ENCODE measurements around the gene CADM1.

Gene CADM1

DNA sequence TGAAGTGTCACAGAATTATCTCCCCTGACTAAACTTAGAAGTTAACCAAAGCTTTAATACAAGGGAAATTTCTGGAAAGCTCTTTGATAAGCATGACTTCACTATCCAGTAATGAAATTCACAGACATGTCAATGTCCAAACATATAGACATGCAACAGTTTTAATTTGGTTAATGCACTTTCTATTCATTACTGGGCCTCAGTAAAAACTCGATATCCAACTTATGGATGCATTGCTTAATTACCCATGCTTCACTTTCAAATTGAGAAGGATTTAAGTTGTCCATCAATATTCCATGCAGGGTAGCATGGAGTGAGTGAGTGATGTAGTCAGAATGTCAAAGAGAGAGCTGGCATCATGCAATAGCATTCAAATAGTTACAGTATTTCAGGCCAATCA, 197.5 kb downstream of the CADM1 start:
- DNase-seq = no peak

DNA sequence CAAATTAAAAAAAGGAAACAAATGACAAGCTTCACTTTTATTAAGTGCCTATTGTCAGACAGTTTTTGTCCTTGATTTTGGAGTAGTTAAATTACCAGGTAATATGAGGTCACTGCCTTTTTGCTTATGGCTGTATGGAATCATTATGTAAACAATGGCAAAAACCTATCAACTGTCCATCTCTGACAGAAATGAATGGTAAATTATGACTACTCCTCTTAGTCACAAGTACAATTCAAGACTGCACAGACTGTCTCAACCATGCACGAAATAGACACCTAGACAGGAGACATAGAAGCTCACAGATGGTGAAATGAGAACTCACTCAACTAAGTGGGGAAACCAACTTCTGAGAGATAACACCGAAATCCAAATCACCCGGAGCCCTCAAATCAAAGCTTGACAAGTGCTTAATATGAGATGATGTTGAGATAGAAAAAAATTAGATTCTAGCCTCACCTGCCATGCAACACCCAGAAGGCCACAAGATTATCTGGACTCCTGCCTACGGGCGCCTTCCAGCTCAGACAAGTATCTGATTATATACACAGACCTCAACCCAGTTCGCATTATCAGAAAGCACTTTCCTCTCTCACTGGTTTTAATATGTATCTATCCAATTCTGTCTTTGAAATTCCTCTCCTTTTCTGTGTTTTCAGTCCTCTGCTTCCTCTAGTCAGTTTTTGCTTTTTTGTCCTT, 199.3 kb downstream of the CADM1 start:
- DNase-seq = no peak

DNA sequence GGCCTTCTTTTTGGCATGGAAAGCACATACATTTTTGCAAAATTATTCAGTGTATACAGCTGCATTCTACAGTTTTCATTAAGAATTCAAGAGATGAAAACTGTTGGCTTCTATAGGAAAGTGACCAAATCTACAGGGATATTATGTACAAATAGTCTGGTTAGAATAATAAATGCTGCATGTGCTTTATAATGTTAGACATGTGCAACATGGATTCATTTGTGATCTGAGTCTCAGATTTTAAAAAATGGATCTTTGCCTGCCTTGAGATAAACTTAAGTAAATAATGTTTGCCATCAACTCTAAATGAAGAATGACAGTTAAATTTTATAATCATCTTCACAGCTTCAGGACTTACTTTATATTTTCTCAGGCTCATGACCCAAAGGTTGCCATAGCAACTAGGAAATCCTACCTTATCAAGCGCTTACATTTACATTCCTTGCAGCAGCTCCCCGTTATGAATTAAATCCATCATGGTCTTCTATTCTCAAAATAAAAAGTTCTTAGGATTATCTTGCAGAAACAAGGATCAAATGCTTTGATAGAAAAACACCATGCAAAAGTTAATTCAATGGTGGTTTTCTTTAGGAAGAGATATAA, 200.2 kb downstream of the CADM1 start:
- no peak for DNase-seq

DNA sequence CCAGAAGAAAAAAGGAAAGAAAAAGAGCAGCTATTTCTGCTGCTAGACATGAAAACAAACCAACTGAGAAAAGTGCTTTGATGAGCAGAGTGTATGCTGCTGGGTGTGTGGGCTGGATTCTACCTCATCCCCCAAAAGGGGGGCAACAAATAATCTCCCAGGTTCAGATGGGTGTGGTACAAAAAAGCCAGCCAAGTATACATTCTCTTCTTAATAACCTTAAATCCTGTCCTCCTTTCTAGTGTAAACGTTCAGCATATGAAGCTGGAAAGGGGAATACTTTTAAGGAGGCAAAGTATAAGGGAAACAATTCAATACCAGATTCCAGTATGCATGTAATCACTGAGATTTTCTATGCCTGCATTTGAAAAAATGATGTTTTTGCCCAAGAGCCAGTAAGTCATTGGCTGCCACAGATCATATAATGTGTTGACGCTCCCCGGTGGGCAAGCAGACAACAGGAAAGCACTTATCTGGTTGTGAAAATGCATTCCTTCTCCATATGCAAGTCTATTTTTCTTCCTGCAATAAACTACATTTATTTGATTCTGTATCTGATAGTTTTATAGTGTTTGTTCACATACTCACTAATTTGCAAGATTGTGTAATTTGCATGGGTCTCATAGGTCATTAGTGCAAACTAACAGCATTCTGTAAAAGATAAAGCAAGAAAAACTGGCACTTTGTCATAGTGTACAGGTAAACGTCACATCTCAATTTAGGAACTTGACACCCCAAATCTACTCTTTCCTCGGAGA, 201.1 kb downstream of the CADM1 start:
- DNase-seq = no peak

DNA sequence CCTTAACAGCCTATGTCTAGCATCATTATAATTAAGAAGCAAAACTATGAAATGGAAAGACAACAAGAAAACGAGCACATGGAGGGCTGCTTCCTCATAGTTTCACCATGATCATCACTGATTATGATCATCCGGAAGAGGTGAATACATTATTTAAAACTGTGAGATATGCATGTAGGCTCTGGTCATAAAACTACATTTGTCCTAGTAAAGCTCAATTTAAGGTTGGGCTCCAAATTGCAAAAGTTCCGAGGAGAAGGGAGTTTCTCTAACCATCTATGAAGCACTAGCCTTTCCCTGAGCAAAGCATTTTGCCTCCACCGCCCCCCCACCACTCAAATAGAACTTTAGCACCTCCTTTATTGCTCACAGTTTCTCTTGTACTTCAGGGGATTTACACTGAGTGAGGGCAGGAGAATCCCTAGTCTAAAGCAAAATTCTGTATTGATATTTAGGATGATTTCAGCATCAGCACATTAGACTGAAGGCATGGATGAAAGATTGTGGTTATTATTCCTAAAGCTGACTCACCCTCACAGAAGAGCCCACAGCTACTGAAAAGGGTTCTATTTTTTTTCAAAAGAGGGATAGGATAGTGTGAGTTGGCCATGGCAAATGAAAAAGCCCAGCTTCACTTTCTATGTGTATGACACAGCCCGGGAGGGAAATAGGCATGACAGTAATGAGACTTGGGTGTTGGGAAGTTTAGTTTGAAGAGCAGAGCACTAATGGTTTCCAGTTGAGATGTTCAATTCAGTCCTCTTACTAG, 203.4 kb downstream of the CADM1 start:
- DNase-seq = no peak

DNA sequence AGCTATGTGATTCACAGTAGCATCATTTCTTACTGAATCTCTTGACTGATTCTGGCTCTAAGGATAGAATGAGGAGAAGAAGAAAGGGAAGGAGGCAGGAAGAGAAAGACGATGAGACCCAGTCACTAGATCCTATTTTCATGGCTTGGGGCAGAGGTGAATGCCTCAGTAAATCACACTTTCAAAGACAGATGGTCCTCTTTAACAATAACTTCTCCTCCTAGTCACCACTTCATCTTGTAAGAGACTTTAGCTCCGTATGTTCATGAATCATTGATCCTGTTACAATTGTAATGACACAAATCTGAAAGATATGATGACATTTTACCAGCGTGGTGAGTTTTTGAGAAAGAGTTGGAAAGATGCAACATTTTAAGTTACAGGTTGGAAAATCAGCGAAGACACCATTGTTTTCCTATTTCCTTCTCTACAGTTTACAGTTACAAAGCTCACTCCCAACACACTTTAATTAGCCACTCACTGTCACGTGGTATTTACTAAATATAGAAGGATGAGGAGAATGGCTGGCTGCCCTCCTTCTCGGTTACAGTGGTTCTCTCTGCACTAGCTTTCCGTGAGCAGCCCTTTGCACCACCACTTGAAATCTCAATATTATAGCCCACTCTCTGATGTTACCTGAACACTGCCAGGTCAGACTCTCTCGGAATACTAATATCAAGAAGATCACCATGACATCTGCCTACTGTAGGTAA, 205.8 kb downstream of the CADM1 start:
- DNase-seq = no peak

DNA sequence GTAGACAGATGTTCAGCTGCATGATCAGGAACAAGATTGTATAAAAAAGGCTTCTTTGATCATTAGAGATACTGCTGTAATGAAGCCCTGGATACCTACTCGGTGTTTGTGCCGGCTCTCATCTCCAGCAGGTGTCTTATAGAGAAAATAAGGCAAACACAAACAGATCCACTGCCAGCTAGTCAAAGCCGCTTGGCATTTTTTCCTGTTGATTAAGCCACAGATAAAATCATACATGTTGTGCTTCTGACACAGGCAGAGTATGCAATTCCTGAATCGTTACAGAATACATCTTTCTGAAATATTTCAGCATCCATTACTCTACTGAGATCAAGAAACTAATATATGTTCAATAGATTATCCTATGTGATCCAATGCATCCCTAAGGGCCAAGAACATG, 206.9 kb downstream of the CADM1 start:
- DNase-seq = no peak

DNA sequence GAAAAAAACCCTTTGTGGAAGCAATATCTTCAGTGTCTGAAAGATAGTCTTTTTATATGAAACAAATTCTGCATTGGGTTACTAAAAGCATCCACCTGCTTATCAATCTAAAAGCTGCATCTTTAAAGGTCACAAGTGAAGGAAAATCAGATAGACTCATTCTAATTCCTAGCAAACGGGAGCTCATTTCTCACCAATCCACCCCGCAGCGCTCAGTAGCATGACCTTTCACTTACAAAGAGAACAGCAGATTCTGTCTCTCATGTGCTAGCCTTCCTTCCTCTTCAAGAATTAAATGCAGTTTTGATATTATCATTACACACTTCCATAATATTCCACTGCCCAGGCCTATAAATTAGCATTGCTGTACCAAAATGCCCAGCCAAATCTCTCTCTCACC, 212.9 kb downstream of the CADM1 start:
- DNase-seq = no peak

DNA sequence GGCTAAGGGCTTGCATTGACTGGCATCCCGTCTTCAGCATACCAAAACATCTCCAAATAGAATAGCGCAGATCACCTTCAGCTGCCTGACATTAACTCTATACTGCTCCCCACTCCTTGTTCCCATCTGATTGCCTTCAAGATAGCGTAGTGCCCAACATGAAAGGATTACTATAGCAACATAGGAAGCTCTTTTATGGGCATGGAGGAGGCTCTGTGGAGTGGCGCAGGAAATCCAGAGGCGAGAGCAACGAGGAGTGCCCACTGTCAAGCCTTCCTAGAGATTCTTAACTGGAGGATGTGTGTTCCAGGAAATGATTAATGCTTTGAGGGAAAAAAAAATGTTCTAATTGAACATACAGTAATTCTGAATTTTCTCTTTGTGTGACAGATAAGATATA, 213.3 kb downstream of the CADM1 start:
- no peak for DNase-seq

DNA sequence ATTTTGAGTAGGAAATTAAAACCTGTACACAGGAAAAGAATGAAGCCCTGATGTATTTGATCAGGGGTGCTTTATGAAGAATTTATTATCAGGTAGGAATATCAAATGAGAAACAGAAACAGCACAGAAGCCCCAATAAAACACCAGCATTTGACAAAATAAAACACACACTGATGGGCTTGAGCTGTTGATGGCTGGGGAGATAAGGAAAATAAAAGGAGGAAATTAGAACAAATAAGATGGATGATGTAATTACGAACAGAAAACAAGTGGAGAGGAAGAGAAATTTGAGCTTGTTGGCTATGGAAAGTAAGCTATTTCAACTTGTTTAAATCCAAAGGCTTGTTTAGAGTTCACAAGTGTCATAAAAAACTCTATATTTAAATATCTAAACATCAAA, 213.7 kb downstream of the CADM1 start:
- DNase-seq = no peak

DNA sequence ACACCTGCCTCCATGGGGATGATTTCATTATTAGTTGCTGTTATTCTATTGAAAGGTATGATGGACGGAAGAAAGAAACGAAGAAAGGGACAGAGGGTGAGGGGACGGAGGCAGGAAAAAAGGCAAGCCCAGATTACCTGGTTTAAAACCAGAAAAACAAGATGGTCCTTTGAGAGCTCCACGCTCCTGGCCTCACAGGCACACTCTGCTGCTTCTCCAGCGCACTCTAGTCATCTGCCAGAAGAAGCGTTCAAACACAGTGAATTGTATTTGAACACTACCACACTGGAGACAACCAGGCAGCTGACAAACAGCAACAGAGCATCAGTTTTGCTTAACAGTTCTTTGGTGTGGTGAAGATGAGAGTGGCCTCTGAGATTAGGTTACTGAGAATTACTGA, 216.9 kb downstream of the CADM1 start:
- peak; percentile 56 for DNase-seq

DNA sequence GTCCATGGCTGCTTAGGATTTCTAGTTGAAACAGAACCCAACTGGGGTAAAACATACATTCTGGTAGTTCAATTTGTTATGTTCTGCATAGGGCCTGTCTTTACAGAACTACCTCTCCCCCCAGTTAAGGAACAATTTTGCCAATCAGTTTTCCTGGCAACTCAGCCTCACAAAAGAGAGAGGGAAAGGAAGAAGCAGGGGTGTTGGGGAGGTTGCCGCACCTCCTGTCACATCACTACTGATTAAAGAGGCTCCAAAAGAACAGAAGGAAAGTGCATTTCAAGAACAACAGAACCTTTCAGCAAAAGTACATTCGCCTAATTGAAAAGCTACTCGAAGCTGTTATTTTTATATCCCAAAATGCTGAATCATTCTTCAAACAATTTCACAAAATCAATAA, 217.6 kb downstream of the CADM1 start:
- no peak for DNase-seq

DNA sequence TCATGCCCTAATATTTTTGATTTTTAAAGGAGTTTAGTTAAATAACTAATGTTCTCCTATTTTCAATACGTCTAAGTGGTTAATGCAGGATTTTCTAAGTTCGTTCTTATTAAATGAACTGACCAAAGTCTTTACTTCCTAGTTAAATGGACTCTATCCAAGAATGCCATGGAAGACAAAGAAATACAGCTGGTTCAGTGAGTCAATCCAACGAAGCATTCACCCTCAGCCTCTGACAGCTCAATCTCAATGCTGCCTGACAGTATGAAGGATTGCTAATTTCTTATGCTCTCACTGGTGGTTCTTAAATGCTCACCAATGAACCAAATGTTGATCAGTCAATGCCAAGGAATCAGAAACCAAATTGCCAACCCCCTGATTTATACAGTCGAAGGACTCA, 219.4 kb downstream of the CADM1 start:
- no peak for DNase-seq

DNA sequence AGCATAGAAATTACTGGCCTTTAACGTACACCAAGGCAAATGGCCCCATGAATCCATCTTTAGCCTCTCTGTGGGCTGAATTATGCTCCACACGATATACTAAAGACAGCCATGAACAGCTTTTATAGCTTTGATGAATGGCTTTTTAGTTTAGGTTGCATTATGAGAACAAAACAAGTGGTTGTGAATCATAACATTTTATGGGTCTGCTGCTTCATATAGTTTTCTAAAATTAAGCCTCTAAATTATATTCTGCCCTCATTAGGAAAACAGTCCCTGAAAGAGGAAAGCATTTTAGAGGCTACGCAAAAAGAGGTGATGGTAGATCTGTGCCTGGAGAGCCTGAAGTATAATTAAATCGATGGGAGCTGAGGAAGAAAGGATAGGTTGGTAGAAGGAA, 221.3 kb downstream of the CADM1 start:
- DNase-seq = no peak

DNA sequence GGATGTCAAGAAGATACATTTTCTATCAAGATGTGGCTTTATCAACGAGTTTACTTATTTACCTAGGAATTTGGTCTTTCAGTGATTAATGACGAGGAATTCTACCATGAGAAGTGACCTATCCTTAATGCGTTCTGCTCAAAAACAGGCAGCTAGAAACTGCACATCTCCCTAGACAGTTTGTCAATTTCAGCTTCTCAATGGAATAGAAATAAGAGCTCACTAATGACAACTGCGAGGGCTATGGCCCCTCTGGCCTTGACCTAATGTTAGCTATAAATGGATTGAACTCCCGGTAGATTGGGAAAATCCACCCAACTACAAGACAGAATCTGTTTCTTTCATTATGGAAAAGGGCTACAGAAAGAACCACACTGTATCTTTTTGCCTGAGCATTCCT, 223.4 kb downstream of the CADM1 start:
- DNase-seq = no peak

DNA sequence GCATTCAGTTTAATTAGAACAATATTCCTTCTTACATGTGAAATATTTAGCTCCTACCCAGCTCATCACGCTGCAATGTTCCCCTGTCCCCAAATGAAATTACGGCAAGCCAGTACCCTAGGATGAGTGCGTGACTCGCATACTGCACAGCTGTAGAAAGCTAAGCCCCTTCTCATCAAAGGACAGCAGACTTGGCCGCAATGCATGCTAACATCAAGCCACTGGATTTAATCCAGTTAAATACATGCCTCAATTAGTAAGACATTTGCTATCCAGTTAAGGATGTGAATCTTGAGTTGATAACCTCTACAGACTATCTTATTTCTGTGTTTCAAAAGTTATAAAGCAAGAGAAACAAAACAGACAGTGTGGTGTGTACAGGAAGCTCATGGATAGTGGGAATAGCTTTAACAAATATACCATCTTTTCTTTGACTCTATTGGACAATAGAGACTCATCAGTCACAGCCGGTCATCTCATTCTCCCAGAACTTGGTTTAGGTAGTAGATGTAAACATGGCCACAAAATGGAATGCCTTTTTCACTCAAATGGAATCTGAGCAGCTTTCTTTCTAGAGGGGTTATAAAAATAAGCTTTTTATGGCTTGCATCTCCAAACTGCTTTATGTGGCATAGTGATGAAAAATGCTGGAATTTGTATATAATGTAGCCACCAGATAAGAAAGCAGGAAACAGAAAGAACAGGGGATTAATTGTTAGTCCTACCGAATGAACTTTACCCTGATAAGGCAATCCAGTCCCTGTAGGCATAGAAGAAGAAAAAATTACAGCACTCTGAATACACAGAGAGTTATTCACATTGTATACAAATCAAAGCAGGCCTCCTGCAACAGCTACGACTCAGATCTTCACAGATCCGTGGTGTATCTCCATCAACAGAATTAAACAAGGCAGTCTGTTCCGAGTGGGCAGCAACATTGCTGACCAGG, 224.1 kb downstream of the CADM1 start:
- DNase-seq = no peak

DNA sequence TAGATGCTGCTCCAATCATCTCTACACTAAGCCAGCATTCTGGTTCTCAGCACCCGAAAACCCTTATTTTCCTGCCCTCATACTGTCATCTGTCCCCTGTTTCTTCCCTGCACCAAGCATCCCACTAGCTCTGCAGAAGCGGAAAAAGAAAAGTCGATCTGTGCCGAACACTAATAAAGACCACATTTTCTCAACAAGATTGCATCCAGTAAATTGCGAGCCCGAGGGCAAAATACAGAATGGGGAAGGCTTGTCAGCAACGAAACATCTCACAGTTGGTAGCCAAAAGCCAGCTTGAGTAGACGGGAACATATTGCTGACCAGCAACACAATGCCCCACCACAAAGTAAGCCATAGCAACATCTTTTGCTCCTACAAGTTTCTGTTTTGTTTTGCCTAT, 227.4 kb downstream of the CADM1 start:
- no peak for DNase-seq

DNA sequence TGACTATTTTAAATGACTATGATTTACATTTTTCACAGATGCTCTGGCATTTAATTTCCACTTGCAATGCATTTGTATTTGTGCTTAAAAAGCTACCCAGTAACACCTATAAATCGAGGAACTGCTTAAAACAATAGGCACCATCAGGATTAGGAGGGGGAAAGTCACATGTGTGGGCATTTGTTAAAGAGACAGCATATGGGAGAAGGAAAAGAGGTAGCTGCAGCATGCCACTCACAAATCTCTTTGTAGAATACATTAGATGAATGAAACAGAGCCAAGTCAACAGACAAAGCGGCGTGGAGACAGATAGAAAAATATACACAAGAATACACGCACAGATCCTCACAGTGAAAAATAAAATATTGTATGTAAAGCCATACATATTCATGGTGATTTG, 228.0 kb downstream of the CADM1 start:
- no peak for DNase-seq

DNA sequence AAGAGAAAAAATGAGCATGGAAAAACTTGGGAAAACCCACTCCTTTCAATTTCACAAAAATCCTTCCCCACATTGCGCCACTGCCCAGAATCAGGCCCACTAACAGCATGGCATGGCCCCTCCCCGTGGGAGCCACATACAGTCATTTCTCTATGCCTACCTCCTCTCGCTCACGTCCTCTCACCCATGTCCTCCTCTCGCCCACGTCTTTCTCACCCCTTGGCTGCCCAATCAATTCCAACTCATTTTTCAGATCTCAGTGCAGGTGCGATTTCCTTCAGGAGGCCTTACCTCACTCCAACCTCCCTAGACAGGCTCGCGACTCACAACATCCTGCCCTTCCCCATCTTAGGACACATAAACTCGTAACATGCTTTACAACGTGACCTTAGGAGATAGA, 229.2 kb downstream of the CADM1 start:
- DNase-seq = no peak

DNA sequence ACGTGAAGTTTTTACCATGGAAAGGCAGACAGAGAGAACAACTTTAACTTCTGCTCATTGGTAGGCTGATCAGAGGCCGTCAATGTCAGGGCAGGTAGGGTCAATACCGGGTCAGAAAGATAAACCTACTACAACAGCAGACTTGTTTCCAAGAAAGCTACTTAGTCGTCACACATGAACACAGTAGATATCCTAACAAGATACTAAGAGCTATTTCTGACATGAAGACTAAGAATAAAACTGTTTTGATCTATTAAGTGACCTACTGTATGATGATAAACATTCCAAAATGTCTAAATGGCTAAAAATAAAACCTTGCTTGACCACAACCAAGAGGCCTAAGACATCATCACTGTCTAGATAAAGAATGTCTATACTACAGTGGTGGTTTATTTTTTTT, 231.3 kb downstream of the CADM1 start:
- no peak for DNase-seq

DNA sequence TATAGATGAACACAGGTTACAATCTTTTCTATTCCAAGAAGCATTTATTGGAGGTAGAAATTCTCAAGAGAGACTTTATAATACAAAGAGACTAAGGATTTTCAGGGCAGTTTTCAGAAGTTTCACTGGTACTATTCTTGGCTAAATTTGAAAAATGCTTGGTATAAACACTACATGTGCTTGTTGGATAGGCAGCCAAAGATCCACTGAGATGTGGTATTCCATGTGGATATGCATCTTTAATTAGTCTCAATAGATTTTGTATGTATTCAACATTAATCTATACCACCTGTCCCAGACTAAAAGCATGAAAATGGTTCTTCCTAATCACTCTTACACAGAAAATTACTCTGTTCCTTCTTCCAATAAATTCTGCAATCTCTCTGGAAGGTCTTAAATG, 232.6 kb downstream of the CADM1 start:
- no peak for DNase-seq
